Heart left ventricle (tissue), 16 donors: ENCODE results near the gene ARFGAP2. TPM values are rescaled to one million over a fixed set of nuclear protein-coding genes. Genes with fewer than 3 reads are reported as not detected.
A peak's percentile ranks its signal among the peaks of the same experiment; 100 is the strongest.

Experiments used
- ATAC-seq, 4 donors: fragments of 200-7000 bp; cut with Tn5 transposase; one replicate each; pipeline ENCODE4 v1.9.1; 2020 to 2022; ENCODE audit warnings: moderate library complexity in 4 of 4, mild to moderate bottlenecking in 3 of 4, moderate number of reproducible peaks in 1 of 4
- DNase-seq, 5 donors: peaks; one replicate each; pipeline ENCODE4 v3.0.0-alpha.2; 2020
- H3K27ac ChIP-seq, 12 donors: fragments of 200-600 bp; sonication (generic) in 4 of 12; one replicate each; pipeline versions ENCODE4 v1.5.0 to v1.8.0; 2016 to 2022; ENCODE audit warnings: mild to moderate bottlenecking in 2 of 12
- H3K27me3 ChIP-seq, 9 donors: fragments of 200-600 bp; sonication (generic) in 2 of 9; one replicate each; pipeline versions ENCODE4 v1.5.1 to v1.8.0; 2016 to 2022; ENCODE audit warnings: mild to moderate bottlenecking in 3 of 9
- H3K36me3 ChIP-seq, 9 donors: fragments of 200-600 bp; sonication (generic) in 2 of 9; one replicate each; pipeline versions ENCODE4 v1.5.0 to v1.8.0; 2018 to 2022; ENCODE audit warnings: mild to moderate bottlenecking in 2 of 9
- H3K4me1 ChIP-seq, 12 donors: fragments of 200-600 bp; sonication (generic) in 4 of 12; one replicate each; pipeline versions ENCODE4 v1.5.0 to v1.8.0; 2016 to 2022; ENCODE audit warnings: mild to moderate bottlenecking in 3 of 12
- H3K4me3 ChIP-seq, 12 donors: fragments of 200-600 bp; sonication (generic) in 4 of 12; one replicate each; pipeline versions ENCODE4 v1.5.0 to v1.8.0; 2017 to 2022; ENCODE audit warnings: mild to moderate bottlenecking in 9 of 12, moderate library complexity in 4 of 12
- H3K9me3 ChIP-seq, 12 donors: fragments of 200-600 bp; sonication (generic) in 4 of 12; one replicate each; pipeline versions ENCODE4 v1.5.0 to v1.8.0; 2016 to 2022; ENCODE audit warnings: mild to moderate bottlenecking in 1 of 12
- POLR2A ChIP-seq, 2 donors: fragments of 450-650 bp; IDR thresholded peaks; one replicate each; pipeline ENCODE4 v1.6.1; 2017; ENCODE audit warnings: antibody characterized with exemption in 2 of 2, mild to moderate bottlenecking in 2 of 2, moderate library complexity in 2 of 2
- WGBS, 4 donors: extraction: QIAGEN DNeasy Blood & Tissue Kit in 2 of 4; methylation state at CpG; one replicate each; pipeline versions ENCODE4 v1.1.5 to v1.1.7; 2013 to 2018; 5-methylcytosine and 5-hydroxymethylcytosine counted together
- intact Hi-C, 10 donors: fragments of 100-400 bp; cut with DNase I; formaldehyde crosslinking; loops; one replicate each; pipeline versions ENCODE4 v1.11.1 to v1.14.2; 2022
- polyA plus RNA-seq, 2 donors: library from polyadenylated mRNA; stranded (reverse); fragments of 200-250 nt; gene quantifications; one replicate each; pipeline ENCODE4 v1.2.3, GENCODE V29; 2013
- total RNA-seq, 9 donors: library from RNA; depleted of rRNA in 2 of 9; stranded (reverse); fragments of >200 nt in 2 of 9; fragmentation: NEBNext Ultra II Directional in 3 of 9; extraction: Animal tissue kit (Norgen Biotek cat#: 25700) in 3 of 9; gene quantifications; one replicate each; pipeline versions ENCODE4 v1.1.0 to v1.2.4, GENCODE V29; 2016 to 2023
- TF ChIP-seq, protein P1 (sequence below), 12 donors: fragments of 200-600 bp; sonication (generic) in 4 of 12; IDR thresholded peaks; one replicate each; pipeline versions ENCODE4 v1.5.0 to v1.8.0; 2018 to 2022; ENCODE audit warnings: antibody characterized with exemption in 12 of 12, mild to moderate bottlenecking in 5 of 12
- donor health status: ischemic (EF 13 %, LVEDD 7.1; RV severe dilation, severe dysfunction).
- donor health status: healthy with polysubstance abuse.
- donor health status: DM: no; HTN: yes; CAD: no.
- donor health status: DM: no; HTN: no; CAD: no.
- donor health status: ischemic (EF 25% LVEDD 6.9; RV normal size, moderate dysfunction).
- donor health status: ischemic (EF 25% LVEDD 5.7; RV mildly dilated, moderate dysfunction).
- donor health status: healthy.
- donor health status: DM: yes; HTN: yes; CAD: no.
- donor health status: ischemic (EF 35%, LVEDD 5.7; RV mildly dilated, moderate dysfunction).
- donor health status: nonischemic (EF 11% LVEDD 7.7; RV severe dilation, severe dysfunction).
- donor health status: DM: yes; HTN: yes; CAD: no.
- donor health status: PGD.
- donor health status: ischemic (EF 29% LVEDD 5.4; RV normal size, mild dysfunction).
- donor health status: nonischemic (EF 23%, LVEDD 6.1; RV moderate dilation, normal function).

Gene ARFGAP2
- total and polyA plus RNA-seq, 11 donors, result 47.5 to 96.1 (median 61.3) TPM

DNA sequence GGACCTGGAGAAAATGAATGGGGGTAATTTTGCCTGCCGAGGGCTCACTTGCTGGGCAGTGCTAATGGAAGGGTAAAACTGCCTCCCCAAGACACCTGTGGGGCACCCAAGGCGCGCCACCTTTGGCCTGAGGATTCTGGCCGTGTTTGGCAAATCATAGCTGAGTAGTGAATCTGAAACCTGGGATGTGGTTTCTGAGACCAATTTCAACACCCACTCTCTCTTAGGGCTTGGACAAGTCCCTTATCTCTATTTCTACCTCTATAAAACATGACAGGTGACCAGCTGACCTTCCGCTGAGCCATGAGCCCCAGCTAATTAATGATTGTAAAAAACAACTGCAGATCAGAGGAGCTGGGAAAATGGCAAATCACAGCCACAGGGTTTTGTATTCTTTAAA is 11.0 kb upstream of the ARFGAP2 start:
- peak overlapping the region in 10 of 12 donors; percentile 16 to 95 (median 82) for H3K4me3 ChIP-seq
- peaks cover 0 to 65% (median 27%) of the 10 kb centered on the region in 12 donors for H3K4me1 ChIP-seq
- DNase-seq (no peak), ATAC-seq (no peak)
- intact Hi-C loops, result loop anchor here in 3 of 10 donors (1.0 to 5.0 kb wide), 3 partner anchors 27 to 165 kb away; partner anchors contain the start of genes DDB2 (in 2 of the 3) and MYBPC3 (in 1 of the 3)
- no peaks in the 10 kb centered on the region for H3K9me3 ChIP-seq
- peak overlapping the region; percentile 89 to 100 (median 96) for H3K27ac ChIP-seq
- WGBS, 4 donors, result 20 to 25% (median 22%) methylated on average over 5 of the region's 5 CpGs
- H3K27me3 ChIP-seq, result peaks cover 0 to 43% (median 0%) of the 10 kb centered on the region in 9 donors
- TF ChIP-seq POLR2A (IDR thresholded peaks at IDR 0.05), result no peak
- TF ChIP-seq, protein P1, sequence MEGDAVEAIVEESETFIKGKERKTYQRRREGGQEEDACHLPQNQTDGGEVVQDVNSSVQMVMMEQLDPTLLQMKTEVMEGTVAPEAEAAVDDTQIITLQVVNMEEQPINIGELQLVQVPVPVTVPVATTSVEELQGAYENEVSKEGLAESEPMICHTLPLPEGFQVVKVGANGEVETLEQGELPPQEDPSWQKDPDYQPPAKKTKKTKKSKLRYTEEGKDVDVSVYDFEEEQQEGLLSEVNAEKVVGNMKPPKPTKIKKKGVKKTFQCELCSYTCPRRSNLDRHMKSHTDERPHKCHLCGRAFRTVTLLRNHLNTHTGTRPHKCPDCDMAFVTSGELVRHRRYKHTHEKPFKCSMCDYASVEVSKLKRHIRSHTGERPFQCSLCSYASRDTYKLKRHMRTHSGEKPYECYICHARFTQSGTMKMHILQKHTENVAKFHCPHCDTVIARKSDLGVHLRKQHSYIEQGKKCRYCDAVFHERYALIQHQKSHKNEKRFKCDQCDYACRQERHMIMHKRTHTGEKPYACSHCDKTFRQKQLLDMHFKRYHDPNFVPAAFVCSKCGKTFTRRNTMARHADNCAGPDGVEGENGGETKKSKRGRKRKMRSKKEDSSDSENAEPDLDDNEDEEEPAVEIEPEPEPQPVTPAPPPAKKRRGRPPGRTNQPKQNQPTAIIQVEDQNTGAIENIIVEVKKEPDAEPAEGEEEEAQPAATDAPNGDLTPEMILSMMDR (IDR thresholded peaks at IDR 0.05), result no peak
- no peaks in the 10 kb centered on the region for H3K36me3 ChIP-seq

DNA sequence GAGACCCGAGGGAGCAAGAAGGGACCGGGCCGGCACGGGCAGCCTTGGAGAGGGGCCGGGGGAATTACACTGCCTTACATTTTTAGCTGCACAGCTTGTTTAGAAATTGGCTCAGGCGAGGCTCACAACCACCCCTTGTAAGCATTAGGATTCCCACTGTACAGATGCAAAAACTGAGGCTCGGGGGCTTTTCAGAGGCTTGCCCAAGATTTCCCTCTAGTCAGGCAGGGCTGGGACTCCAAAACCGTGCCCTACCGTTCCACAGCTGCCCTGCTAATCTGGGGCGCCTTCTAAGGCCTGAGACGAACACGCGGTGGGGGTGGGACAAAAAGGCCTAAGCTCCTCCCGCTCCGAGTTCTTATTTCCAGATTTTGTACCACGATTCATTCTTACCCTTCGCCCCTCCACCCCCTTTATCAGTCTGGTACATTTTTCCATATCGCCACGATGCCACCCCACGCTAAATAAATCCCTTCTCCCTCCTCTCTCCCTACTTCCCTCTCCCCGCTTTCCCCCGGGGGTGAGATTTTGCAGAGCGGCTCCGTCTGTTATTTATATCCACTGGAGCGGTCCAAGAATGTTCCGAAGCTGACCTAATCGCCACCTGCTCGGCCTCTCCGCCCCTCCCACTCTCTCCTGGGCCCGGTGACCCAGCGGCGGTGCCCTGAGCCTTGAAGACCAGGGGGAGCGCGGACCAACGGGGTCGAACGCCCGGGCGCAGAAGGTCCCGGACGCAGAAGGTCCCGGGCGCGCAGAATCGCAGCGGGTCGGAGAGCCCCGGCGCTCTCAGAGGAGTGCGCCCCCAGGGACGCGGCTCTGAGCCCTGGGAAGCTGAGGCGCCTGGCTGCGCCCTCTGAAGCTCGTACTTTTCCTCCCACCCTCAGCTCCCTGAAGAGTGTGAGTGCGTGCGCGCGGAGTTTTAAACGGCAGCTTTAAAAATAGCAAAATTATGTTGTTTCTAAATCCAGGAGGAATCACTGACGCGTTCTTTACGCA is 10.3 kb upstream of the ARFGAP2 start:
- Histone ChIP-seq H3K27ac (peak overlapping the region; percentile 89 to 100 (median 96)), H3K4me1 (peaks cover 0 to 70% (median 27%) of the 10 kb centered on the region in 12 donors), H3K4me3 (peak overlapping the region; percentile 62 to 95 (median 82)), H3K9me3 (no peaks in the 10 kb centered on the region), H3K27me3 (peaks cover 0 to 43% (median 0%) of the 10 kb centered on the region in 9 donors), H3K36me3 (no peaks in the 10 kb centered on the region)
- 0 to 1% (median 1%) methylated on average over 43 to 63 of the region's 63 CpGs for WGBS, 4 donors
- peak in 1 of 2 donors; percentile 56 for TF ChIP-seq POLR2A (IDR thresholded peaks at IDR 0.05)
- TF ChIP-seq, protein P1 (IDR thresholded peaks at IDR 0.05), result peak in 2 of 12 donors; percentile 18 to 20
- ATAC-seq (peak; percentile 30 to 56 (median 48)), DNase-seq (peak; percentile 83 to 87 (median 84))
- intact Hi-C loops, result loop anchor here in 4 of 10 donors (1.0 to 5.0 kb wide), 4 partner anchors 27 to 165 kb away; partner anchors contain the start of genes DDB2 (in 2 of the 4) and MYBPC3 (in 1 of the 4)

DNA sequence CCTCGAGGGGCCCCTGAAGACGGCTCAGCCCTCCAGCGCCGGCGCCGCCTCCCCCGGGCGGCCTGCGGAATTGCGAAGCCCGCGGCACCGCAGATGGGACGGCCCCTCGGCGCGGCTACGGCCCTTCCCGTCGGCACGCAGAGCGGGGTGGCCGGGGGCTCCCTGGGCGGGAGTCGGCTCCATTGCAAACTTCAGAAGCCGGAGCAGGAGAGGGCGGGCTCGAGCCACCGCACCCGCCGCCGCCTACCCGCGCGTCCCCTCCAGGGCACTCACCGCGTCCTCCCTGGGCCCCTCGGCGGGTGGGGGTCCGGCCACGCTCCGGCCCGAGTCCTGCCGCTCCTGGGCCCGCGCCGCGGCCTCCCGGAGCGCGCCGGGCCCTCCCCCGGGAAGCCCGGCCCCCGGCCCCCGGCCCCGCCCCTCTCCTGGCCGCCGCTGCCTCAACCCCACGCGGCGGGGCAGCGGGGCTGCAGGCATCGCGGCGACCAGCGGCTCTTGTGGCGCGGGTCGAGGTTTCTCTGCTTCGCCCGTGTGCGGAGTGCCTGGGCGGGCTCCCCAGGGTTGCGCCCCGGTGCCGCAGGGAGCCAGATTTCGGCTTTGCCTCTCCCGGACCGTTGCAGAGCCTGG is 9.5 kb upstream of the ARFGAP2 start, which contains the start of gene PACSIN3:
Gene PACSIN3, minus strand, starts transcription at position 359 of the 624 bp plus-strand sequence. CDS start 3,707 bp downstream, outside the sequence.
- Histone ChIP-seq H3K27me3 (peaks cover 0 to 43% (median 0%) of the 10 kb centered on the region in 9 donors), H3K4me3 (peak within 1 kb of the TSS; percentile 62 to 95 (median 82)), H3K27ac (peak within 1 kb of the TSS; percentile 89 to 100 (median 96)), H3K4me1 (peaks cover 0 to 76% (median 28%) of the 10 kb centered on the region in 12 donors), H3K36me3 (peaks cover 0 to 6% (median 0%) of the 10 kb centered on the region in 9 donors), H3K9me3 (no peaks in the 10 kb centered on the region)
- ATAC-seq (peak in 2 of 4 donors; percentile 51 to 55), DNase-seq (peak; percentile 59 to 80 (median 67))
- no peak for TF ChIP-seq POLR2A (IDR thresholded peaks at IDR 0.05)
- TF ChIP-seq, protein P1 (IDR thresholded peaks at IDR 0.05), result peak in 3 of 12 donors; percentile 13 to 39 (median 15)
- intact Hi-C loops, result loop anchor here in 3 of 10 donors (1.0 to 5.0 kb wide), 3 partner anchors 29 to 166 kb away; partner anchors contain the start of genes DDB2 (in 1 of the 3) and MYBPC3 (in 1 of the 3)
- WGBS, 4 donors, result 0 to 2% (median 0%) methylated on average over 3 to 80 of the region's 80 CpGs
